Kidney (tissue), 14 donors: ENCODE results near the gene LRTM2. TPM values are rescaled to one million over a fixed set of nuclear protein-coding genes. Genes with fewer than 3 reads are reported as not detected.

Experiments
- DNase-seq, 5 donors: peaks; one replicate each; pipeline ENCODE4 v3.0.0-alpha.2; 2013 to 2020
- FAIRE-seq: peaks from 2 replicates; lab custom pipeline; 2012; peaks lifted over from hg19 to GRCh38; lab: Jason Lieb, UNC
- H3K27ac ChIP-seq, 2 donors: one replicate each; pipeline ENCODE4 v1.7.0; 2013; ENCODE audit warnings: low read depth in 2 of 2, low read length in 2 of 2, inconsistent platforms in 1 of 2
- H3K27me3 ChIP-seq: one replicate; pipeline ENCODE4 v1.7.1; 2013; ENCODE audit warnings: low read length, inconsistent platforms; ENCODE audit not compliant: control insufficient read depth, insufficient read depth
- H3K36me3 ChIP-seq, 3 donors: one replicate each; pipeline versions ENCODE4 v1.7.0 to v1.7.1; 2013; ENCODE audit warnings: low read length in 3 of 3, control low read depth in 1 of 3, inconsistent platforms in 1 of 3; ENCODE audit not compliant: insufficient read depth in 3 of 3, control insufficient read depth in 2 of 3
- H3K4me1 ChIP-seq, 3 donors: one replicate each; pipeline versions ENCODE4 v1.7.0 to v1.7.1; 2013; ENCODE audit warnings: low read length in 3 of 3, inconsistent platforms in 1 of 3, low read depth in 1 of 3; ENCODE audit not compliant: control insufficient read depth in 2 of 3, insufficient read depth in 2 of 3
- H3K4me3 ChIP-seq, 3 donors: one replicate each; pipeline versions ENCODE4 v1.7.0 to v1.8.1; 2013; ENCODE audit warnings: low read length in 3 of 3, control low read depth in 1 of 3, inconsistent platforms in 1 of 3
- H3K9ac ChIP-seq, 3 donors: one replicate each; pipeline versions ENCODE4 v1.7.0 to v1.7.1; 2013; ENCODE audit warnings: low read length in 3 of 3, control low read depth in 1 of 3, inconsistent platforms in 1 of 3
- H3K9me3 ChIP-seq, 3 donors: one replicate each; pipeline versions ENCODE4 v1.7.0 to v1.7.1; 2013; ENCODE audit warnings: low read length in 3 of 3, control low read depth in 1 of 3, inconsistent platforms in 1 of 3; ENCODE audit not compliant: control insufficient read depth in 2 of 3, insufficient read depth in 1 of 3
- CTCF ChIP-seq: IDR thresholded peaks from 3 replicates; pipeline ENCODE4 v1.5.1; 2012; ENCODE audit warnings: mild to moderate bottlenecking, moderate library complexity, borderline replicate concordance; ENCODE audit not compliant: insufficient read depth; ENCODE audit errors: extremely low read depth
- intact Hi-C: fragments of 100-400 bp; cut with DNase I; formaldehyde crosslinking; loops from one replicate; pipeline ENCODE4 v1.11.1; 2022
- polyA plus RNA-seq: library from polyadenylated mRNA; stranded (reverse); fragments of 350-450 nt; fragmentation: Illumina TruSeq; extraction: RNeasy Lipid Tissue Mini Kit (QIAGEN cat#74804); gene quantifications from one replicate; pipeline ENCODE4 v1.2.3, GENCODE V29; 2014; ENCODE audit warnings: low read depth, low replicate concordance; ENCODE audit not compliant: insufficient read depth
- total RNA-seq: library from RNA; stranded (reverse); fragmentation: NEBNext Ultra II Directional; extraction: Animal tissue kit (Norgen Biotek cat#: 25700); gene quantifications from one replicate; pipeline ENCODE4 v1.2.1, GENCODE V29; 2021
- donor health status: control.
- donor health status: control.
- donor health status: control.
- donor health status: control.
- donor health status: control.
- donor health status: DM: yes; HTN: yes; CAD: no.
- donor health status: Normal renal cell carcinoma (clear cell type).

LRTM2 gene
- total and polyA plus RNA-seq, 2 donors from 2014 or later, result not detected

- no peaks in the 10 kb centered on the region for H3K9me3 ChIP-seq
- H3K27me3 ChIP-seq, result no peaks in the 10 kb centered on the region
- FAIRE-seq, result no peak
- intact Hi-C loops, result no loop called here
- H3K36me3 ChIP-seq, result no peaks in the 10 kb centered on the region
- no peak for TF ChIP-seq CTCF
- H3K4me1 ChIP-seq, result no peaks in the 10 kb centered on the region
- peak in 1 of 5 donors; percentile 29 for DNase-seq
- no peak overlapping the region for H3K4me3 ChIP-seq
- H3K27ac ChIP-seq, result no peak overlapping the region
- no peak overlapping the region for H3K9ac ChIP-seq
Measured at GRCh38 chr12:1884651-1885050, 64.3 kb downstream of the LRTM2 start.

GRCh38 chr12:1885082-1885596 lies 64.8 kb downstream of the LRTM2 start:
- Histone ChIP-seq H3K9me3 (no peaks in the 10 kb centered on the region), H3K27ac (no peak overlapping the region), H3K4me3 (no peak overlapping the region), H3K36me3 (no peaks in the 10 kb centered on the region), H3K9ac (no peak overlapping the region), H3K27me3 (no peaks in the 10 kb centered on the region), H3K4me1 (no peaks in the 10 kb centered on the region)
- intact Hi-C loops, result no loop called here
- no peak for FAIRE-seq
- no peak for DNase-seq
- no peak for TF ChIP-seq CTCF

GRCh38 chr12:1885599-1886245 lies 65.4 kb downstream of the LRTM2 start:
- intact Hi-C loops, result no loop called here
- no peak for TF ChIP-seq CTCF
- H3K36me3 ChIP-seq, result no peaks in the 10 kb centered on the region
- no peak overlapping the region for H3K9ac ChIP-seq
- DNase-seq, result no peak
- H3K4me3 ChIP-seq, result no peak overlapping the region
- H3K27ac ChIP-seq, result no peak overlapping the region
- no peaks in the 10 kb centered on the region for H3K27me3 ChIP-seq
- H3K4me1 ChIP-seq, result no peaks in the 10 kb centered on the region
- no peaks in the 10 kb centered on the region for H3K9me3 ChIP-seq
- FAIRE-seq, result no peak

Other genes with a start within 250 kb of the LRTM2 start
- 17.9 TPM for gene FBXL14, start 226.0 kb upstream of the LRTM2 start, total RNA-seq
- gene FBXL14, start 226.0 kb upstream of the LRTM2 start, polyA plus RNA-seq, result 5.3 TPM
- 4.8 TPM for gene WNT5B, start 191.3 kb upstream of the LRTM2 start, total RNA-seq
- 3.4 TPM for gene WNT5B, start 191.3 kb upstream of the LRTM2 start, polyA plus RNA-seq
- 50.0 TPM for gene ADIPOR2, start 129.5 kb upstream of the LRTM2 start, total RNA-seq
- 26.7 TPM for gene ADIPOR2, start 129.5 kb upstream of the LRTM2 start, polyA plus RNA-seq
- gene CACNA2D4, start 98.1 kb downstream of the LRTM2 start, total RNA-seq, result 7.3 TPM
- 2.5 TPM for gene CACNA2D4, start 98.1 kb downstream of the LRTM2 start, polyA plus RNA-seq
- gene DCP1B, start 183.9 kb downstream of the LRTM2 start, total RNA-seq, result 15.0 TPM
- gene DCP1B, start 183.9 kb downstream of the LRTM2 start, polyA plus RNA-seq, result 11.3 TPM
- 17.4 TPM for gene CACNA1C, start 232.4 kb downstream of the LRTM2 start, total RNA-seq
- gene CACNA1C, start 232.4 kb downstream of the LRTM2 start, polyA plus RNA-seq, result 1.6 TPM